ENCODE results near the gene CA14.

Gene CA14

DNA sequence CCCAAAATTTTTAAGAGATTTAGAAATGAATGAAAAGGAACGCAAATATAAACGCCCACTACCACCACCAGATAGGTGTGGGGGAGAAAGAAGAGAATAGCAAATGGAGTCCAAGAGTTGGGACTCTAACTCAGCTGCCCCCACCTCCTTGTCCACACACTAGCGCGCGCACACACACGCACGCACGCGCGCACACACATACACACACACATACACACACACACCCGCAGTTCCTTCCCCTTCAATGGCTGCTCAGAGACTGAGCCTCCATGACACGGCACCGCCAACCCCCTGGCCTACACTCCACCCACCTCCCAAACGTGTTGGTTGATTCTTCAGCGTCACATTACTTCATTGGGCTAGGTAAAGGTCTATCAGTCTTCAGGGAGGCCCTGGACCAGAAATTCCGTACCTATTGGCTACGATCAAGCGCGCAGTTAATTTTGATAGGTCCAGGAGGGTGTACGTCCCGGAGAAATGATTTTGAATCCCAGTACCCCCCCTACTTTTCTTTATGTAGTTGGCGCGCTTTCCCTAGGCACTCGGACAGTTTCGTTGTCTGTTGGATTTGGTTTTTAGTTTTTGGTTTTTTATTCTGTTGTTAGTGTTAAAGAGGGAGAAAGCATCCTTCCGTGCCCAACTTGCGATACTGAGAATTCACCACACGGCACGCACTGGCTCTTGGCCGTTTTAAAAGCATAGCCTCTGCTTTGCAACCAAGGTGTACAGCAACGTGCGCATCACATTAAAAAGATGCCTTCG is 21.5 kb upstream of the CA14 start, which contains the start of gene ANP32E (continued):
- TF ChIP-seq, protein P1, sequence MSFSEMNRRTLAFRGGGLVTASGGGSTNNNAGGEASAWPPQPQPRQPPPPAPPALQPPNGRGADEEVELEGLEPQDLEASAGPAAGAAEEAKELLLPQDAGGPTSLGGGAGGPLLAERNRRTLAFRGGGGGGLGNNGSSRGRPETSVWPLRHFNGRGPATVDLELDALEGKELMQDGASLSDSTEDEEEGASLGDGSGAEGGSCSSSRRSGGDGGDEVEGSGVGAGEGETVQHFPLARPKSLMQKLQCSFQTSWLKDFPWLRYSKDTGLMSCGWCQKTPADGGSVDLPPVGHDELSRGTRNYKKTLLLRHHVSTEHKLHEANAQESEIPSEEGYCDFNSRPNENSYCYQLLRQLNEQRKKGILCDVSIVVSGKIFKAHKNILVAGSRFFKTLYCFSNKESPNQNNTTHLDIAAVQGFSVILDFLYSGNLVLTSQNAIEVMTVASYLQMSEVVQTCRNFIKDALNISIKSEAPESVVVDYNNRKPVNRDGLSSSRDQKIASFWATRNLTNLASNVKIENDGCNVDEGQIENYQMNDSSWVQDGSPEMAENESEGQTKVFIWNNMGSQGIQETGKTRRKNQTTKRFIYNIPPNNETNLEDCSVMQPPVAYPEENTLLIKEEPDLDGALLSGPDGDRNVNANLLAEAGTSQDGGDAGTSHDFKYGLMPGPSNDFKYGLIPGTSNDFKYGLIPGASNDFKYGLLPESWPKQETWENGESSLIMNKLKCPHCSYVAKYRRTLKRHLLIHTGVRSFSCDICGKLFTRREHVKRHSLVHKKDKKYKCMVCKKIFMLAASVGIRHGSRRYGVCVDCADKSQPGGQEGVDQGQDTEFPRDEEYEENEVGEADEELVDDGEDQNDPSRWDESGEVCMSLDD (tag by site-specific recombination; IDR thresholded peaks at IDR 0.05), result peak; percentile 94
- no peak for TF ChIP-seq ZNF707 (tag by site-specific recombination; IDR thresholded peaks at IDR 0.05)
- no peak for TF ChIP-seq ZNF114 (tag by site-specific recombination; IDR thresholded peaks at IDR 0.05)
- TF ChIP-seq ZNF223 (tag by site-specific recombination; IDR thresholded peaks at IDR 0.05), result 0 out of 2 replicates have a peak, but pooled peaks have one; percentile 23
- TF ChIP-seq ZNF132 (tag by site-specific recombination; IDR thresholded peaks at IDR 0.05; ENCODE audit: borderline replicate concordance), result no peak
- no peak for TF ChIP-seq ZSCAN16 (tag by site-specific recombination; IDR thresholded peaks at IDR 0.05)
- TF ChIP-seq, protein P2, sequence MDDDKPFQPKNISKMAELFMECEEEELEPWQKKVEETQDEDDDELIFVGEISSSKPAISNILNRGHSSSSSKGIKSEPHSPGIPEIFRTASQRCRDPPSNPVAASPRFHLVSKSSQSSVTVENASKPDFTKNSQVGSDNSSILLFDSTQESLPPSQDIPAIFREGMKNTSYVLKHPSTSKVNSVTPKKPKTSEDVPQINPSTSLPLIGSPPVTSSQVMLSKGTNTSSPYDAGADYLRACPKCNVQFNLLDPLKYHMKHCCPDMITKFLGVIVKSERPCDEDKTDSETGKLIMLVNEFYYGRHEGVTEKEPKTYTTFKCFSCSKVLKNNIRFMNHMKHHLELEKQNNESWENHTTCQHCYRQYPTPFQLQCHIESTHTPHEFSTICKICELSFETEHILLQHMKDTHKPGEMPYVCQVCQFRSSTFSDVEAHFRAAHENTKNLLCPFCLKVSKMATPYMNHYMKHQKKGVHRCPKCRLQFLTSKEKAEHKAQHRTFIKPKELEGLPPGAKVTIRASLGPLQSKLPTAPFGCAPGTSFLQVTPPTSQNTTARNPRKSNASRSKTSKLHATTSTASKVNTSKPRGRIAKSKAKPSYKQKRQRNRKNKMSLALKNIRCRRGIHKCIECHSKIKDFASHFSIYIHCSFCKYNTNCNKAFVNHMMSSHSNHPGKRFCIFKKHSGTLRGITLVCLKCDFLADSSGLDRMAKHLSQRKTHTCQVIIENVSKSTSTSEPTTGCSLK (tag by site-specific recombination; IDR thresholded peaks at IDR 0.05), result no peak
- TF ChIP-seq ZNF558 (tag by site-specific recombination; IDR thresholded peaks at IDR 0.05), result peak; percentile 55; the same call in 1 of the 2 replicates
- TF ChIP-seq ZNF777 (tag by site-specific recombination; IDR thresholded peaks at IDR 0.05; ENCODE audit: borderline replicate concordance), result no peak
- TF ChIP-seq ZNF121 (tag by site-specific recombination; IDR thresholded peaks at IDR 0.05), result no peak
- TF ChIP-seq ZNF76 (tag by site-specific recombination; IDR thresholded peaks at IDR 0.05; ENCODE audit: borderline replicate concordance, low read depth), result peak; percentile 77; the same call in 1 of the 2 replicates
- TF ChIP-seq, protein P3, sequence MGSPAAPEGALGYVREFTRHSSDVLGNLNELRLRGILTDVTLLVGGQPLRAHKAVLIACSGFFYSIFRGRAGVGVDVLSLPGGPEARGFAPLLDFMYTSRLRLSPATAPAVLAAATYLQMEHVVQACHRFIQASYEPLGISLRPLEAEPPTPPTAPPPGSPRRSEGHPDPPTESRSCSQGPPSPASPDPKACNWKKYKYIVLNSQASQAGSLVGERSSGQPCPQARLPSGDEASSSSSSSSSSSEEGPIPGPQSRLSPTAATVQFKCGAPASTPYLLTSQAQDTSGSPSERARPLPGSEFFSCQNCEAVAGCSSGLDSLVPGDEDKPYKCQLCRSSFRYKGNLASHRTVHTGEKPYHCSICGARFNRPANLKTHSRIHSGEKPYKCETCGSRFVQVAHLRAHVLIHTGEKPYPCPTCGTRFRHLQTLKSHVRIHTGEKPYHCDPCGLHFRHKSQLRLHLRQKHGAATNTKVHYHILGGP (tag by site-specific recombination; IDR thresholded peaks at IDR 0.05), result no peak
- peak; percentile 97 for TF ChIP-seq SP2 (tag by site-specific recombination; IDR thresholded peaks at IDR 0.05)
- TF ChIP-seq ZFP37 (tag by site-specific recombination; IDR thresholded peaks at IDR 0.05), result peak; percentile 98
- TF ChIP-seq ZNF292 (tag by site-specific recombination; IDR thresholded peaks at IDR 0.05; ENCODE audit: borderline replicate concordance, low read depth), result no peak
- TF ChIP-seq KLF1 (tag by site-specific recombination; IDR thresholded peaks at IDR 0.05), result peak; percentile 78
- TF ChIP-seq ZNF660 (tag by site-specific recombination; IDR thresholded peaks at IDR 0.05), result no peak
- peak; percentile 86 for TF ChIP-seq ZNF366 (tag by site-specific recombination; conservative IDR thresholded peaks at IDR 0.05)
- TF ChIP-seq, protein P4, sequence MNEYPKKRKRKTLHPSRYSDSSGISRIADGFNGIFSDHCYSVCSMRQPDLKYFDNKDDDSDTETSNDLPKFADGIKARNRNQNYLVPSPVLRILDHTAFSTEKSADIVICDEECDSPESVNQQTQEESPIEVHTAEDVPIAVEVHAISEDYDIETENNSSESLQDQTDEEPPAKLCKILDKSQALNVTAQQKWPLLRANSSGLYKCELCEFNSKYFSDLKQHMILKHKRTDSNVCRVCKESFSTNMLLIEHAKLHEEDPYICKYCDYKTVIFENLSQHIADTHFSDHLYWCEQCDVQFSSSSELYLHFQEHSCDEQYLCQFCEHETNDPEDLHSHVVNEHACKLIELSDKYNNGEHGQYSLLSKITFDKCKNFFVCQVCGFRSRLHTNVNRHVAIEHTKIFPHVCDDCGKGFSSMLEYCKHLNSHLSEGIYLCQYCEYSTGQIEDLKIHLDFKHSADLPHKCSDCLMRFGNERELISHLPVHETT (tag by site-specific recombination; IDR thresholded peaks at IDR 0.05), result peak; percentile 95
- no peak for TF ChIP-seq ZNF202 (tag by site-specific recombination; IDR thresholded peaks at IDR 0.05; ENCODE audit: borderline replicate concordance)
- 0 out of 2 replicates have a peak, but pooled peaks have one; percentile 28 for TF ChIP-seq ZNF610 (tag by site-specific recombination; IDR thresholded peaks at IDR 0.05; ENCODE audit: borderline replicate concordance)
- peak; percentile 38; the same call in 1 of the 2 replicates for TF ChIP-seq ZNF561 (tag by site-specific recombination; IDR thresholded peaks at IDR 0.05; ENCODE audit: borderline replicate concordance)
- no peak for TF ChIP-seq ZNF138 (tag by site-specific recombination; IDR thresholded peaks at IDR 0.05; ENCODE audit: borderline replicate concordance)
- TF ChIP-seq BCL11A (tag by site-specific recombination; IDR thresholded peaks at IDR 0.05; ENCODE audit: low read depth), result peak; percentile 47; the same call in 1 of the 2 replicates
- TF ChIP-seq, protein P5, sequence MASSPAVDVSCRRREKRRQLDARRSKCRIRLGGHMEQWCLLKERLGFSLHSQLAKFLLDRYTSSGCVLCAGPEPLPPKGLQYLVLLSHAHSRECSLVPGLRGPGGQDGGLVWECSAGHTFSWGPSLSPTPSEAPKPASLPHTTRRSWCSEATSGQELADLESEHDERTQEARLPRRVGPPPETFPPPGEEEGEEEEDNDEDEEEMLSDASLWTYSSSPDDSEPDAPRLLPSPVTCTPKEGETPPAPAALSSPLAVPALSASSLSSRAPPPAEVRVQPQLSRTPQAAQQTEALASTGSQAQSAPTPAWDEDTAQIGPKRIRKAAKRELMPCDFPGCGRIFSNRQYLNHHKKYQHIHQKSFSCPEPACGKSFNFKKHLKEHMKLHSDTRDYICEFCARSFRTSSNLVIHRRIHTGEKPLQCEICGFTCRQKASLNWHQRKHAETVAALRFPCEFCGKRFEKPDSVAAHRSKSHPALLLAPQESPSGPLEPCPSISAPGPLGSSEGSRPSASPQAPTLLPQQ (tag by site-specific recombination; IDR thresholded peaks at IDR 0.05), result peak; percentile 96
- TF ChIP-seq ZFP69B (tag by site-specific recombination; IDR thresholded peaks at IDR 0.05), result peak; percentile 85; the same call in 1 of the 2 replicates
- TF ChIP-seq ZNF211 (tag by site-specific recombination; IDR thresholded peaks at IDR 0.05; ENCODE audit: low read depth), result no peak
- TF ChIP-seq, protein P6, sequence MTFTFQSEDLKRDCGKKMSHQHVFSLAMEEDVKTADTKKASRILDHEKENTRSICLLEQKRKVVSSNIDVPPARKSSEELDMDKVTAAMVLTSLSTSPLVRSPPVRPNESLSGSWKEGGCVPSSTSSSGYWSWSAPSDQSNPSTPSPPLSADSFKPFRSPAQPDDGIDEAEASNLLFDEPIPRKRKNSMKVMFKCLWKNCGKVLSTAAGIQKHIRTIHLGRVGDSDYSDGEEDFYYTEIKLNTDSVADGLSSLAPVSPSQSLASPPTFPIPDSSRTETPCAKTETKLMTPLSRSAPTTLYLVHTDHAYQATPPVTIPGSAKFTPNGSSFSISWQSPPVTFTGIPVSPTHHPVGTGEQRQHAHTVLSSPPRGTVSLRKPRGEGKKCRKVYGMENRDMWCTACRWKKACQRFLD (tag by site-specific recombination; IDR thresholded peaks at IDR 0.05), result no peak
